K562 (cell line): ENCODE measurements around the gene APOL4. TPM values are rescaled to one million over a fixed set of nuclear protein-coding genes. Genes with fewer than 3 reads are reported as not detected.
A peak's percentile ranks its signal among the peaks of the same experiment; 100 is the strongest.

Experiments used
- CEBPG ChIP-seq, 3 experiments: fragments of 200-800 bp in 1 of 3; sonication (Bioruptor generic) in 1 of 3; sonication (generic) in 1 of 3; formaldehyde crosslinking in 1 of 3; IDR thresholded peaks in 2 of 3; conservative IDR thresholded peaks in 1 of 3; 2 replicates each; pipeline versions ENCODE4 v1.6.1 to v1.8.0; 2016 to 2022; ENCODE audit warnings: missing compliant biosample characterization in 2 of 3, missing genetic modification characterization in 2 of 3, mild to moderate bottlenecking in 1 of 3, missing genetic modification reagents in 1 of 3
- EWSR1 ChIP-seq: fragments of 450-650 bp; IDR thresholded peaks from 2 replicates; pipeline ENCODE4 v1.6.1; 2018; ENCODE audit warnings: borderline replicate concordance, mild to moderate bottlenecking, low read depth, moderate library complexity; ENCODE audit not compliant: partially characterized antibody
- HBP1 ChIP-seq: fragments of 450-650 bp; formaldehyde crosslinking; IDR thresholded peaks from 2 replicates; pipeline ENCODE4 v1.4.0; 2022; ENCODE audit warnings: missing genetic modification characterization
- HOMEZ ChIP-seq: fragments of 250-450 bp; sonication (Bioruptor Pico); IDR thresholded peaks from 2 replicates; pipeline ENCODE4 v1.4.0; 2020; ENCODE audit warnings: mild to moderate bottlenecking, moderate library complexity
- IFI16 ChIP-seq: fragments of 250-450 bp; sonication (Bioruptor Pico); IDR thresholded peaks from 2 replicates; pipeline ENCODE4 v2.1.2; 2022; ENCODE audit warnings: mild to moderate bottlenecking, inconsistent platforms
- IRF2 ChIP-seq: sonication (generic); formaldehyde crosslinking; IDR thresholded peaks from 2 replicates; pipeline ENCODE4 v1.8.1; 2022; ENCODE audit warnings: mild to moderate bottlenecking, missing genetic modification reagents
- KAT8 ChIP-seq: fragments of 450-650 bp; IDR thresholded peaks from 2 replicates; pipeline ENCODE4 v1.6.1; 2016; ENCODE audit warnings: low read depth, mild to moderate bottlenecking
- MCM2 ChIP-seq: fragments of 450-650 bp; IDR thresholded peaks from 2 replicates; pipeline ENCODE4 v1.6.1; 2017; ENCODE audit warnings: low read depth, mild to moderate bottlenecking
- MTF1 ChIP-seq: fragments of 250-450 bp; sonication (Bioruptor Pico); IDR thresholded peaks from 2 replicates; pipeline ENCODE4 v1.9.0; 2021; ENCODE audit warnings: moderate library complexity, mild to moderate bottlenecking, inconsistent platforms, borderline replicate concordance
- RAD51 ChIP-seq: fragments of 450-650 bp; IDR thresholded peaks from 2 replicates; pipeline ENCODE4 v1.7.1; 2016; ENCODE audit warnings: low read depth, mild to moderate bottlenecking, borderline replicate concordance
- RFX5 ChIP-seq: IDR thresholded peaks from 2 replicates; pipeline ENCODE4 v1.6.1; 2011; ENCODE audit warnings: low read depth, mild to moderate bottlenecking, improper control_type of control experiment, low read length
- SAFB ChIP-seq: fragments of 200-400 bp; formaldehyde crosslinking; IDR thresholded peaks from 2 replicates; pipeline ENCODE4 v1.6.1; 2017; ENCODE audit warnings: low read depth, low read length, borderline replicate concordance
- SAP30 ChIP-seq: fragments of 200-600 bp; sonication (generic); IDR thresholded peaks from 2 replicates; pipeline ENCODE4 v1.6.1; 2012; ENCODE audit warnings: borderline replicate concordance, low read depth, mild to moderate bottlenecking, moderate library complexity, low read length, control low read depth, inconsistent platforms; ENCODE audit not compliant: insufficient read depth, poor library complexity, severe bottlenecking
- SLC30A9 ChIP-seq: fragments of 250-450 bp; sonication (Bioruptor Pico); IDR thresholded peaks from 2 replicates; pipeline ENCODE4 v1.8.0; 2022; ENCODE audit warnings: mild to moderate bottlenecking, moderate library complexity
- SMARCA4 ChIP-seq: fragments of 450-650 bp; IDR thresholded peaks from 2 replicates; pipeline ENCODE4 v1.6.1; 2016
- SMARCE1 ChIP-seq: fragments of 450-650 bp; IDR thresholded peaks from 2 replicates; pipeline ENCODE4 v1.7.1; 2016; ENCODE audit warnings: mild to moderate bottlenecking
- XRCC4 ChIP-seq: IDR thresholded peaks from one replicate; pipeline ENCODE4 v1.6.1; 2011; ENCODE audit not compliant: insufficient read depth, insufficient read length; ENCODE audit errors: extremely low read depth
- ZBED1 ChIP-seq: IDR thresholded peaks from 2 replicates; pipeline ENCODE4 v1.6.1; 2014
- ZFX ChIP-seq: sonication (generic); formaldehyde crosslinking; IDR thresholded peaks from 2 replicates; pipeline ENCODE4 v1.8.0; 2022; ENCODE audit warnings: mild to moderate bottlenecking, missing genetic modification reagents, moderate library complexity
- ZNF699 ChIP-seq: fragments of 250-450 bp; sonication (Bioruptor Pico); IDR thresholded peaks from 2 replicates; pipeline ENCODE4 v1.8.0; 2021; ENCODE audit warnings: mild to moderate bottlenecking, moderate library complexity; ENCODE audit not compliant: insufficient replicate concordance
- polyA plus RNA-seq, 8 experiments: library from polyadenylated mRNA; depleted of rRNA in 4 of 8; stranded (reverse) in 5 of 8; unstranded in 3 of 8; fragments of >200 nt; fragmentation: Nextera tagmentation in 2 of 8; fragmentation: Illumina TruSeq in 1 of 8; extraction: Ambion mirVana in 2 of 8; extraction: Trizol in 1 of 8; gene quantifications; 2 replicates each; pipeline versions ENCODE4 v1.2.1 to v1.2.3, GENCODE V29; 2011 to 2014; ENCODE audit warnings: inconsistent platforms in 1 of 8, missing spikeins in 1 of 8
- total RNA-seq, 7 experiments: library from RNA; depleted of rRNA in 6 of 7; stranded (reverse); fragments of >200 nt in 6 of 7; fragmentation: Illumina TruSeq in 2 of 7; extraction: Trizol in 2 of 7; gene quantifications; 2 replicates each; pipeline versions ENCODE4 v1.2.1 to v1.2.3, GENCODE V29; 2011 to 2021; ENCODE audit warnings: low replicate concordance in 1 of 7

The APOL4 gene
- total and polyA plus RNA-seq, 9 of the 15 experiments (the other 6 are each of a cell fraction or from before 2014, with no cell fraction given): 6.5 to 15.0 (median 9.8) TPM

GRCh38 chr22:36156515-36157419, 44.8 kb downstream of the APOL4 start (continued):
- TF ChIP-seq RAD51 (no peak), SAFB (no peak), SLC30A9 (CRISPR knock-in tag) (no peak), SAP30 (no peak), ZNF699 (CRISPR knock-in tag) (no peak), SMARCE1 (0 out of 2 replicates have a peak, but pooled peaks have one; percentile 19), SMARCA4 (no peak), HOMEZ (CRISPR knock-in tag) (no peak), RFX5 (no peak), XRCC4 (no peak), CEBPG (CRISPR knock-in tag; IDR thresholded peaks at IDR 0.05) (no peak), CEBPG (tag; conservative IDR thresholded peaks at IDR 0.05 in 1 of 2, IDR thresholded peaks at IDR 0.05 in 1 of 2) (no peak), ZBED1 (no peak), ZFX (CRISPR knock-in tag) (0 out of 2 replicates have a peak, but pooled peaks have one; percentile 13), IRF2 (CRISPR knock-in tag) (peak; percentile 79; the same call in 1 of the 2 replicates), HBP1 (CRISPR knock-in tag) (no peak), MTF1 (no peak), IFI16 (CRISPR knock-in tag) (no peak), EWSR1 (no peak), MCM2 (no peak), KAT8 (no peak)
